Vagina (tissue), 2 donors: ENCODE measurements around the gene RASSF1.

Experiments used
- POLR2A ChIP-seq, 2 donors: fragments of 450-650 bp; IDR thresholded peaks; one replicate each; pipeline ENCODE4 v1.6.1; 2017; ENCODE audit warnings: antibody characterized with exemption in 2 of 2, mild to moderate bottlenecking in 2 of 2, moderate library complexity in 2 of 2
- TF ChIP-seq, protein P1 (sequence below), 3 experiments: fragments of 450-650 bp in 2 of 3; fragments of 200-600 bp in 1 of 3; sonication (generic) in 1 of 3; IDR thresholded peaks; one replicate each; pipeline ENCODE4 v1.5.1; 2017 to 2019; ENCODE audit warnings: antibody characterized with exemption in 3 of 3, mild to moderate bottlenecking in 2 of 3, moderate library complexity in 2 of 3

DNA sequence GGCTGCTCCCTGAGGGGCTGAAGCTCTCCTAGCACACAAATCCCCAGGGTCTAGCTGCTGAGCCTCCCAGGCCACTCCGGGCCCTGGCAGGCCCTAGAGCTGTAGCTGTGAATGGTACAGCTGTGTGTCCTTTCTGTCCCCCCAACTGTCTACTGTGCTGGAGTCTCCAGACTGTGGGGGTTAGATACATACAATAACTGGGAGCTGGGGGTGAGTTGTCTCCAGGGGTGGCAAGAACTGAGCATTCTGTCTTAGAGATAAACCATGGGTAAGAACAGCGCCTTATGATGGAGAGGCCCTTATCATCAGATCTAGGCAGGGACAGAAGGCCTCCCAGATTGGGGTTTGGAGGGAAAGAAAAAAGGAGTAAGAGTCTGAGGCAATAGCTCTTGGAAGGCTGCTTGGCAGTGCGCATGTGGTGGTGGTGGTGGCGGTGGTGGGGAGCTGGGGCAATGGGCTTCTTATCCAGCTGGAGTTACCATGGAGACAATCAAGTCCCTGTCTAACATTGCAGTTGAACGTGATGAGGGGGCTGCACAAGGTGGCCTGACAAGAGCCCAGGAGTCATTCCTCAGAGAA is 13.6 kb upstream of the RASSF1 start:
- TF ChIP-seq, protein P1, sequence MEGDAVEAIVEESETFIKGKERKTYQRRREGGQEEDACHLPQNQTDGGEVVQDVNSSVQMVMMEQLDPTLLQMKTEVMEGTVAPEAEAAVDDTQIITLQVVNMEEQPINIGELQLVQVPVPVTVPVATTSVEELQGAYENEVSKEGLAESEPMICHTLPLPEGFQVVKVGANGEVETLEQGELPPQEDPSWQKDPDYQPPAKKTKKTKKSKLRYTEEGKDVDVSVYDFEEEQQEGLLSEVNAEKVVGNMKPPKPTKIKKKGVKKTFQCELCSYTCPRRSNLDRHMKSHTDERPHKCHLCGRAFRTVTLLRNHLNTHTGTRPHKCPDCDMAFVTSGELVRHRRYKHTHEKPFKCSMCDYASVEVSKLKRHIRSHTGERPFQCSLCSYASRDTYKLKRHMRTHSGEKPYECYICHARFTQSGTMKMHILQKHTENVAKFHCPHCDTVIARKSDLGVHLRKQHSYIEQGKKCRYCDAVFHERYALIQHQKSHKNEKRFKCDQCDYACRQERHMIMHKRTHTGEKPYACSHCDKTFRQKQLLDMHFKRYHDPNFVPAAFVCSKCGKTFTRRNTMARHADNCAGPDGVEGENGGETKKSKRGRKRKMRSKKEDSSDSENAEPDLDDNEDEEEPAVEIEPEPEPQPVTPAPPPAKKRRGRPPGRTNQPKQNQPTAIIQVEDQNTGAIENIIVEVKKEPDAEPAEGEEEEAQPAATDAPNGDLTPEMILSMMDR (IDR thresholded peaks at IDR 0.05) = no peak
- no peak for TF ChIP-seq POLR2A (IDR thresholded peaks at IDR 0.05)
